ENCODE results near the gene CAVIN1.
"Not testable (repeated sequence)": the region's sequence is repeated elsewhere in the genome, so short reads cannot be mapped to it uniquely, and the experiment has no call there.

The CAVIN1 gene

DNA sequence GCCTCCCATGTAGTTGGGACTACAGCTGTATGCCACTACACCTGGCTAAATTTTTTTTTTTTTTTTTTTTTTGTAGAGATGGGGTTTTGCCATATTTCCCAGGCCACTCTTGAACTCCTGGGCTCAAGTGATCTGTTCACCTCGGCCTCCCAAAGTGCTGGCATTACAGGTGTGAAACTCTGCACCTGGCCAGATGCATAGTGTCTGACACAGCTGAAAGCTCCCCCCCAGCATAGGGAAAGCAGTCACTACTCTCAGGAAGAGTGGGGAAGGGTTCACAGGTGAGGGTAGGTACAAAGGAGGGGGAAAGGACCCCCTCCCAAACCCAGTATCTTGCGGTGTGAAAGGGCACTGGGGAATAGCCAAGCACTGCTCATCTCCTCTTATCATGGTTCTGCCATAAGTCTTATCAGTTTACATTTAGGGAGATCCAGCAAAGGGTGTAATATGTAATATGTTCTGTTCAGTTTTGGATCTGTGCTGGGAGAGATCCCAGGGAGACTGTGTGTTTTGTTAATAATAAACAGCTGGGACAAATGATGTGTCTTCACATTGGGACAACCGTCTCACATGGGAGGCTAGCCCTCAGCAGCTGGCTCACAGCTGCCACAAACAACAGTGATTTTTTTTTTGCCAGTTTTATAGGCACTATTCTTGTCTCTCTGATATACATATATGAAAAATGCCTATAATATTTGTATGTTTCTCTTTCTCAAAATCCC is 6.8 kb upstream of the CAVIN1 start:
- FAIRE-seq = no peak

DNA sequence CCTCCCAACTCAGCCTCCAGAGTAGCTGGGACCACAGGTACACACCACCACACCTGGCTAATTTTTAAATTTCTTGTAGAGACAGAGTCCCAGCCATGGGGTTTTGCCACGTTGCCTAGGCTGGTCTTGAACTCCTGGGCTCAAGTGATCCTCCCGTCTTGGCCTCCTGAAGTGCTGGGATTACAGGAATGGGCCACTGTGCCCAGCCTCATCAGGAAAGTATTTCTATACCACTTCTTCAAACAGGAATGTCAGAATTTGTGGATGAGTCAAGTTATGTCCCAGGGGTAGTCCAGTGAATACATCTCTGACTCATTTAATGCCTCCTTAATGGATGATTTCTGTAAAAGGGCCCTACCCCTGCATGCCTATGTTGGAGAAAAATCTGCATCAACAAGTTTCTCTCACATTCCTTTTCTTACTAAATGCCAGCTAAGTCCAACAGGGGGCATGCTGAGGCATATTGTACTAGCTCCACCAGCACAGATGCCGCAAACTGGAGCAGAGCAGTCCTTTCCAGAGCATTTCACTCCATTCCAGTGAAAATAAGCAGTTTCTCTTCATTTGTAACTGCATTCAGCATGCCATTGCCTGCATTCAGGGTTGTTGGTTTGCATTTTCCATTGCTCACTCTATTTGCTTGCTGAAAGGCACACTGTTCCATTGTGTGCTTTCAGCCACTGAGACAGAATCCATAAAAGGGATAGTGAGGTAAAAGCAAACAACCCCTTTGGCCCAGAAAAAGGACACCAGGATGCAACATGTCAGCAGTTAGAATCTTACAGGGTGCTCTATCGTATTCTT is 5.3 kb upstream of the CAVIN1 start:
- FAIRE-seq = peak; percentile 75

- FAIRE-seq = no peak
These were observed 2.0 kb upstream of the CAVIN1 start for GRCh38 chr17:42424991-42425610.

- FAIRE-seq = no peak
These were observed 710 bp upstream of the CAVIN1 start for GRCh38 chr17:42423766-42424165.

GRCh38 chr17:42422412-42422957 is 571 bp downstream of the CAVIN1 start:
- FAIRE-seq = no peak

DNA sequence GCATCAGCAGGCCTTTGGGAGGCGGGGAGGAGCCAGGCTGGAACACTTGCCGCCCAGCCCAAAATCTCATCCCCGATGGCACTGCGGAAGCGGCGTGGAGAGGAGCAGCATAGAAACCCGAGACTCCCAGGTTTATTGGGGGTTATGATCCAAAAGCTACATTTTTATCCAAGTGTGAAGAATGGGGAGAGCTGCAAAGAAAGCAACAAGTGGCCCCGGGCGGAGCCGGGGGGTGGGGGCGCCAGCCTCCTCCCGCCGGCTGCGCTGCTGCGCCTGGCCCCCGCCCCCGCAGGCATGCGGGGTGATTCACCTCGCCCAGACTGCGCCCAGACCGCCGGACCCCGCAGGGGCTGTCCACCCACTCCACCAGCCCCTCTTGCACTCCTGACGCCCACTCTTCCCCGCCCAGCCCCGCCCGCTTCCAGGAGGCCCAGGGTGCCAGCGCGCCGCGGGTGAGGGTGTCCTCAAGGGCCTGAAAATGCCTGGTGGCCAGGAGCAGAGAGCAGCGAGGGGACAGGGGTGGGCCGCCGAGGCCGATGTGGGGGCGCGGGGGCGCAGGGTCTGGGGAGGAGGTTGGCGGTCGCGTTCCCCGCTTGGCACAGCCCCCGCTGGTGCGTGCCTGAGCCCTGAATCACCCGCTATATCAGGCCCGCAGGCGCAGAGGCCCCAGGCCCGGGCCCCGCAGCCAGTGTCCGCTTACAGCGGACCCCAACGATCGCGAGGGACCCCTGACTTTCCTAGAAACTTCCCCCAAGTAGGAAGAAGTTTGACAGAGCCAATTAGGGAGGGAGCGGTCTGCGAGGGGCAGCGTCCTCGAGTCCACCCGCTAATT is 1.3 kb downstream of the CAVIN1 start:
- no peak for FAIRE-seq

GRCh38 chr17:42421136-42421506 is 1.9 kb downstream of the CAVIN1 start:
- no peak for FAIRE-seq

DNA sequence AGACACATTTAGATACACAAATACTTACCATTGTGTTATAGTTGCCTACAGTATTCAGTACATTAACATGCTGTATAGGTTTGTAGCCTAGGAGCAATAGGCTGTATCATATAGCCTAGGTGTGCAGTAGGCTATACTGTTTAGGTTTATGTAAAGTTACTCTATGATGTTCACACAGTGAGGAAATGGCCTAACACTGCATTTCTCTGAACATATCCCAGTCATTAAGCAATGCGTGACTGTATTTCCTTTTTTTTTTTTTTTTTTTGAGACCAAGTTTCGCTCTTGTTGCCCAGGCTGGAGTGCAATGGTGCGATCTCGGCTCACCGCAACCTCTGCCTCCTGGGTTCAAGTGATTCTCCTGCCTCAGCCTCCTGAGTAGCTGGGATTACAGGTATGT is 5.1 kb downstream of the CAVIN1 start:
- not testable (repeated sequence) for FAIRE-seq

- no peak for FAIRE-seq
These were observed 8.2 kb downstream of the CAVIN1 start for GRCh38 chr17:42414704-42415409.

GRCh38 chr17:42413464-42414040 is 9.5 kb downstream of the CAVIN1 start:
- FAIRE-seq = no peak

DNA sequence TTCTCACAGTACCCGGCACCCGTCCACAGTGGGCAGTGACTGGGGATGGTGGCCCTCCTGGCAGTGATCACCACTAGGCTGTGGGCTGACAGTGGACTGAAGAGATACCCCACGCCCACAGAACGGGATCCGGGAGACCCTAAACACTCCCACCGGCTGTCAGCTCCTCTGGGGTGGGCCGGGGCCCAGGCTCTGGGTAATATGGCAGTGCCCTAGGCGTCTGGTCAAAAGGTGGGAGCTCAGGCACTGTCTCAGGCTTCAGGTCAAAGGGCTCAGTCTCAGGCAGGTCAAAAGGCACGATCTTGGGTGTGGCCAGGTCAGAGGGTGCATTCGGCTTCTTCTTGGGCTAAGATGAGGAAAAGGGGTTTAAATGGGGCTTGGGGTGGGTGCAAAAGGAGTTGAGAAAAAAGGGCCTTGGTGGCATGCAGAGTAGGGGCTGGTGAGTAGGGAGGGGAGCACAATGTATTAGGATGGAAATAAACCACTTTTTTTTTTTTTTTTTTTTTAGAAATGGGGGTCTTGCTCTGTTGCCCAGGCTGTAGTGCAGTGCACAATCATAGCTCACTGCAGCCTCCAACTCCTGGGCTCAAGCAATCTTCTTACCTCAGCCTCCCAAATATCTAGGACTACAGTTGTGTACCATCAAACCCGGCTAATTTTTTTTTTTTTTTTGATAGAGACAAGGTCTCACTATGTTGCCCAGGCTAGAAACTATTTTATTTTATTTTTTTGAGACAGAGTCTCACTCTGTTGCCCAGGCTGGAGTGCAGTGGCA is 11.0 kb downstream of the CAVIN1 start:
- FAIRE-seq = no peak

DNA sequence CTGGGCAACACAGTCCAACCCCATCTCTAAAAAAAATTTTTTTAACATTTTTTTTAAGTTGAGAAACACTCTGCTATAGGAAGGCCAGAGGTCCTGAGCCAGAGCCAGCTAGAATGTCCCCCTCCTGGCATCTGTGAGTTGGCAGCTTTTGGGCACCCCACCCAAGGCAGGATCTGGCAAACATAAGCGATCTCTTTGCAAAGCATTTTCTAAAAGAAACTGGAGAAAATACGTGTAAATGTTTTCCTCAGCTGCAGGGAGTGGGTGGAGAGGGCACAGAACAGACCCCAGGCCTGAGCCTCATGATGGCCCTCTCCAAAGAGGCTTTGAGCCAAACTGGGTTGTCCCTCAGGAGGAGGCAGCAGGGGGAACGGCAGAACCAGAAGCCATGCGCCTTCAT is 11.7 kb downstream of the CAVIN1 start:
- FAIRE-seq = no peak

DNA sequence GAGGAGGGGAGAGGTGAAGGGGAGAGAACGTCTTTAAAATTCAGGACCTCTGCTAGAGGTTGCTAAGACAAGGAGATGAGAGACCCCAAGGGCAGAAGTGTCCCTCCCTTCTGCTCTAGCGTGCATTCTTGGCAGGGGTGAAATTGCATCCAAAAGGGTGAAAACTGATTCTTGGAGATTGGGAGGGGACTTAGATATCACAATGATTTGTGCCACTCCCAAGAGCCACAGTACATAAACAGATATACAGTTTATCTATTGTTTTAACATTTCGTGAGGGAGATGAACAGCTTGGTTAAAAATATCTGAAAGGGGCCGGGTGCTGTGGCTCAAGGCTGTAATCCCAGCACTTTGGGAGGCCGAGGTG is 12.8 kb downstream of the CAVIN1 start:
- FAIRE-seq = no peak

GRCh38 chr17:42409523-42410318 is 13.3 kb downstream of the CAVIN1 start:
- FAIRE-seq = no peak

- no peak for FAIRE-seq
These were observed 15.0 kb downstream of the CAVIN1 start for GRCh38 chr17:42408061-42408460.

- FAIRE-seq = no peak
These were observed 15.7 kb downstream of the CAVIN1 start for GRCh38 chr17:42407289-42407836.

DNA sequence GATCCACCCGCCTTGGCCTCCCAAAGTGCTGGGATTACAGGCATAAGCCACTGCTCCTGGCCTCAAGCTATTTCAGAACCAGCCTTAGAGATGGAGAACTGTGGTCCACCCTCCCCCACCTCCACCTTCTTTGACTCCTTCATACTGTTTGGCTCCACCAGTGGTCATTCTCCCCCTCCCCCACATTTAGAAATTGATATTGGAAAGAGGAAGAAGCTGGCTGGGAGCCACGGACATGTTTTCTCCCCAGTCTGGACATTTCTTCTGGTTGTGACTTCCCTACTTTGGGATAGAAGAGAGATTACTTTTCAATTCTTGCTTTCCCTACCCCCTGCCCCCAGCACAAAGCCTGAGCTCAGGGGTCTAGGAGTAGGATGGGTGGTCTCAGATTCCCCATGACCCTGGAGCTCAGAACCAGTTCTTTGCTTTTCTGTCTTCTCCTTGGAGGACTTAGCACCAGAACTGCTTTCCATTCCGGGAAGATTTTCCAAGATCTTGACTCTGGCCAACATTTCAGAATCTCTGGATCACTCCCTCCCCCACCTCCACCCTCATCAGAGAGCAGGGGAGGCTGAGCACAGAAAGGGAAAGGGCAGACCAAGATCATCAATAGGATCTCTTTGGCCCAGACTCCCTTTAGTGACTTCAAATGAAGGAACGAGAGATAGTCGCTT is 16.3 kb downstream of the CAVIN1 start:
- FAIRE-seq = no peak

DNA sequence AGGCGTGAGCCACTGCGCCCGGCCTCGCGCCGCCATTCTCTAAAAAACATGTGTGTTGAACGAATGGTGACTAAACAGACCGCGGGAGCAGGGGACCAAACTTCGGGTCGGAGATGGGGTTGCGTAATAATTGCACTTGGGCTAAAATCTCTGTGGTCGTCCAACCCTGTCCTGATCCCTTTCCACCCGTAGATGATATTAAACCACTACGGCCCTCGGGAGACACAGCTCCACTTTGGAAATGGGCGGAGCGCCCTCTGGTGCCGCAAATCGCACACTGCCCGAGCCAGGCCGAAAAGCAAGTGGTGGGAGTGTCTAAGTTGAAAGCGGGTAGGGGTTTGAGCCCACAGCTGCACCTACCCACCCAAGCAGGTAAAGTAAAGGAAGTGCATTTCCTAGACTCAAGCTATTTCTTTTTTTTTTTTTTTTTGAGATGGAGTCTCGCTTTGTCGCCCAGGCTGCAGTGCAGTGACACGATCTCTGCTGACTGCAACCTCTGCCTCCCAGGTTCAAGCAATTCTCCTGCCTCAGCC is 17.0 kb downstream of the CAVIN1 start:
- FAIRE-seq = no peak

DNA sequence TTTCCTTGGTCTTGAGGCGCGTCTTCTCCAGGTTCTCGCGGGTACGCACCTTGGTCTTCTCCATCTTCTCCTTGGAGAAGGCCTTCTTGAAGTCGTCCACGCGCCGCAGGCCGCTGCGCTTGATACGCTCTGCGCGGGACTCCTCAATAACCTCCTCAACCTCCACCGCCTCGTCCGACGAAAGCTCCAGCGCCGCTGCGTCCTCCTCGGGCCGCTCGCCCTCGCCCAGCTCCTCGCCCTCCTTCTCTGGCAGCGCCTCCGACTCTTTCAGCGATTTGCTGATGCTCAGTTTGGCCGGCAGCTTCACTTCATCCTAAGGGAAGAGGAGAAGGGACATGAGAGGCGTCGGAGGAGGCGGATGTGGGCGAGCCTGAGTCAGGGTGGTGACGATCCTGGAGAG is 18.0 kb downstream of the CAVIN1 start:
- no peak for FAIRE-seq
